H1 (cell line): ENCODE results near the gene TAF1B. TPM values are rescaled to one million over a fixed set of nuclear protein-coding genes. Genes with fewer than 3 reads are reported as not detected.

Experiments
- CTCF ChIA-PET: fragments of 300-600 bp; sonication (Branson Sonifier 250); formaldehyde crosslinking; loops from one replicate; lab custom pipeline; 2021; ENCODE audit not compliant: partially characterized antibody; lab: Charles Lee
- POLR2A ChIA-PET: fragments of 300-600 bp; sonication (Branson Sonifier 250); formaldehyde crosslinking; loops from one replicate; lab custom pipeline; 2021; ENCODE audit warnings: inconsistent platforms; ENCODE audit not compliant: partially characterized antibody; lab: Charles Lee
- DNase-seq, 2 experiments: peaks; one replicate each; pipeline versions ENCODE4 v3.0.0 to v3.0.0-alpha.2; 2010 to 2022; ENCODE audit warnings: low spot score in 2 of 2, low read depth in 1 of 2, mixed read lengths in 1 of 2
- FAIRE-seq: peaks from 2 replicates; lab custom pipeline; 2011; peaks lifted over from hg19 to GRCh38; lab: Jason Lieb, UNC
- H2AFZ ChIP-seq: 2 replicates; pipeline ENCODE4 v1.8.1; 2012; ENCODE audit warnings: low read length, inconsistent platforms
- H2AK5ac ChIP-seq: 2 replicates; pipeline ENCODE4 v1.6.1; 2013; ENCODE audit warnings: low read depth, low read length
- H2BK120ac ChIP-seq: replicated peaks from 2 replicates; pipeline ENCODE3; 2013; ENCODE audit warnings: low read depth, low read length, inconsistent platforms
- H2BK12ac ChIP-seq: 2 replicates; pipeline ENCODE4 v1.6.1; 2013; ENCODE audit warnings: low read depth, low read length
- H2BK15ac ChIP-seq: 2 replicates; pipeline ENCODE4 v1.6.1; 2013; ENCODE audit warnings: low read length
- H2BK20ac ChIP-seq: 2 replicates; pipeline ENCODE4 v1.6.1; 2013; ENCODE audit warnings: low read length
- H2BK5ac ChIP-seq: 2 replicates; pipeline ENCODE4 v1.6.1; 2013; ENCODE audit warnings: low read depth, low read length
- H3K14ac ChIP-seq: 2 replicates; pipeline ENCODE4 v1.6.1; 2013; ENCODE audit warnings: inconsistent platforms; ENCODE audit not compliant: insufficient read length
- H3K18ac ChIP-seq: 2 replicates; pipeline ENCODE4 v1.6.1; 2013; ENCODE audit warnings: low read length; ENCODE audit errors: extremely low read depth
- H3K23ac ChIP-seq: 2 replicates; pipeline ENCODE4 v1.6.1; 2013; ENCODE audit warnings: inconsistent platforms; ENCODE audit not compliant: insufficient read length
- H3K23me2 ChIP-seq: 2 replicates; pipeline ENCODE4 v1.6.1; 2013; ENCODE audit warnings: low read depth, low read length
- H3K27ac ChIP-seq: 2 replicates; pipeline ENCODE4 v1.6.1; 2011; ENCODE audit warnings: low read depth, low read length, inconsistent platforms
- H3K27me3 ChIP-seq, 4 experiments: replicated peaks in 1 of 4; 1 replicate in 1 of 4; 2 replicates in 3 of 4; pipeline versions ENCODE4 v1.6.1 to v1.8.1; 2011 to 2013; ENCODE audit warnings: low read length in 3 of 4, mild to moderate bottlenecking in 3 of 4, inconsistent platforms in 2 of 4, mixed read lengths in 2 of 4, moderate library complexity in 1 of 4; ENCODE audit not compliant: control insufficient read depth in 3 of 4, insufficient read depth in 3 of 4; ENCODE audit errors: extremely low read depth in 1 of 4
- H3K36me3 ChIP-seq, 4 experiments: 2 replicates each; pipeline versions ENCODE4 v1.6.1 to v1.8.1; 2011 to 2013; ENCODE audit warnings: mild to moderate bottlenecking in 4 of 4, low read length in 3 of 4, moderate library complexity in 2 of 4, control low read depth in 1 of 4, inconsistent platforms in 1 of 4; ENCODE audit not compliant: insufficient read depth in 4 of 4, control insufficient read depth in 2 of 4
- H3K4ac ChIP-seq: replicated peaks from 2 replicates; pipeline ENCODE3; 2013; ENCODE audit warnings: low read length, low read depth, mixed read lengths, inconsistent platforms; ENCODE audit not compliant: insufficient read length
- H3K4me1 ChIP-seq, 4 experiments: replicated peaks in 1 of 4; 1 replicate in 1 of 4; 2 replicates in 3 of 4; pipeline versions ENCODE4 v1.6.1 to v1.8.1; 2011 to 2013; ENCODE audit warnings: low read length in 3 of 4, inconsistent platforms in 2 of 4, mixed read lengths in 1 of 4; ENCODE audit not compliant: insufficient read depth in 4 of 4, control insufficient read depth in 3 of 4
- H3K4me2 ChIP-seq, 2 experiments: 2 replicates each; pipeline versions ENCODE4 v1.6.1 to v1.8.1; 2011 to 2013; ENCODE audit warnings: low read depth in 2 of 2, low read length in 2 of 2, control low read depth in 1 of 2, inconsistent platforms in 1 of 2, mild to moderate bottlenecking in 1 of 2; ENCODE audit not compliant: insufficient read depth in 1 of 2
- H3K4me3 ChIP-seq, 4 experiments: fragments of 200-600, 300-600 bp in 1 of 4; sonication (generic), shearing (Covaris generic), sonication (Bioruptor Twin) in 1 of 4; 2 replicates each; pipeline versions ENCODE4 v1.5.1 to v1.8.1; 2011 to 2016; ENCODE audit warnings: low read length in 4 of 4, low read depth in 3 of 4, control low read depth in 2 of 4, inconsistent platforms in 2 of 4, mild to moderate bottlenecking in 2 of 4, mixed read lengths in 1 of 4, moderate library complexity in 1 of 4; ENCODE audit not compliant: insufficient read depth in 2 of 4; ENCODE audit errors: extremely low read depth in 1 of 4
- H3K56ac ChIP-seq: replicated peaks from 2 replicates; pipeline ENCODE3; 2013; ENCODE audit warnings: low read depth, mild to moderate bottlenecking, mixed read lengths, low read length, inconsistent platforms; ENCODE audit not compliant: insufficient read length
- H3K79me1 ChIP-seq: 2 replicates; pipeline ENCODE4 v1.6.1; 2013; ENCODE audit warnings: low read depth, low read length, control low read depth
- H3K79me2 ChIP-seq, 2 experiments: 2 replicates each; pipeline versions ENCODE4 v1.6.1 to v1.8.1; 2012 to 2013; ENCODE audit warnings: low read length in 2 of 2, mild to moderate bottlenecking in 2 of 2, inconsistent platforms in 1 of 2; ENCODE audit not compliant: insufficient read depth in 2 of 2, control insufficient read depth in 1 of 2
- H3K9ac ChIP-seq, 4 experiments: replicated peaks in 1 of 4; 1 replicate in 1 of 4; 2 replicates in 3 of 4; pipeline versions ENCODE4 v1.6.1 to v1.8.1; 2011 to 2013; ENCODE audit warnings: low read depth in 3 of 4, low read length in 3 of 4, control low read depth in 2 of 4, mild to moderate bottlenecking in 2 of 4, moderate library complexity in 2 of 4, inconsistent platforms in 1 of 4; ENCODE audit errors: extremely low read depth in 1 of 4
- H3K9me3 ChIP-seq, 2 experiments: 2 replicates each; pipeline versions ENCODE4 v1.6.1 to v1.8.1; 2012 to 2013; ENCODE audit warnings: mild to moderate bottlenecking in 2 of 2, moderate library complexity in 2 of 2, control low read depth in 1 of 2, inconsistent platforms in 1 of 2, low read depth in 1 of 2, low read length in 1 of 2, mixed read lengths in 1 of 2; ENCODE audit not compliant: insufficient read depth in 2 of 2
- H4K20me1 ChIP-seq, 2 experiments: replicated peaks in 1 of 2; 2 replicates each; pipeline versions ENCODE3 to v1.8.1; 2011 to 2013; ENCODE audit warnings: inconsistent platforms in 2 of 2, low read length in 2 of 2, mild to moderate bottlenecking in 1 of 2; ENCODE audit not compliant: insufficient read depth in 2 of 2, control insufficient read depth in 1 of 2
- H4K5ac ChIP-seq: 2 replicates; pipeline ENCODE4 v1.6.1; 2013; ENCODE audit warnings: low read length, low read depth, mixed read lengths, inconsistent platforms; ENCODE audit not compliant: insufficient read length
- H4K8ac ChIP-seq: 2 replicates; pipeline ENCODE4 v1.8.0; 2013; ENCODE audit warnings: mild to moderate bottlenecking, moderate library complexity, low read length, inconsistent platforms; ENCODE audit not compliant: insufficient read depth; ENCODE audit errors: extremely low read depth
- H4K91ac ChIP-seq: replicated peaks from 2 replicates; pipeline ENCODE3; 2013; ENCODE audit warnings: low read length, mixed read lengths, inconsistent platforms; ENCODE audit not compliant: insufficient read length
- CBX5 ChIP-seq: fragments of 300-800, 300-1000 bp; sonication (generic); IDR thresholded peaks from 2 replicates; pipeline ENCODE4 v1.7.1; 2016; ENCODE audit warnings: antibody characterized with exemption, low read length, low read depth
- HDAC6 ChIP-seq: IDR thresholded peaks from one replicate; pipeline ENCODE4 v1.7.1; 2012; ENCODE audit warnings: low read depth, mild to moderate bottlenecking, inconsistent platforms, low read length, moderate library complexity
- SIRT6 ChIP-seq: IDR thresholded peaks from one replicate; pipeline ENCODE4 v1.7.1; 2012; ENCODE audit warnings: low read length, inconsistent platforms
- SUZ12 ChIP-seq: fragments of 200-600 bp; sonication (generic); IDR thresholded peaks from 2 replicates; pipeline ENCODE4 v1.6.1; 2012; ENCODE audit warnings: mild to moderate bottlenecking, inconsistent platforms, low read length, moderate library complexity, mixed read lengths
- TEAD4 ChIP-seq: IDR thresholded peaks from 2 replicates; pipeline ENCODE4 v1.6.1; 2012; ENCODE audit warnings: low read depth, low read length, inconsistent platforms, mixed read lengths
- YY1 ChIP-seq: IDR thresholded peaks from 2 replicates; pipeline ENCODE4 v1.6.1; 2011; ENCODE audit warnings: low read depth, mild to moderate bottlenecking, low read length
- ZNF274 ChIP-seq: IDR thresholded peaks from 2 replicates; pipeline ENCODE4 v1.7.0; 2012; ENCODE audit warnings: low read length, borderline replicate concordance; ENCODE audit errors: extremely low read depth
- WGBS, 2 experiments: shearing (Covaris generic) in 1 of 2; methylation state at CpG; one replicate each; pipeline versions ENCODE4 v1.1.6 to v1.1.7; 2013 to 2015; ENCODE audit warnings: low lambda C conversion rate in 2 of 2, mixed read lengths in 2 of 2, inconsistent platforms in 1 of 2, low coverage in 1 of 2, missing lambda C conversion rate in 1 of 2; ENCODE audit not compliant: insufficient replicate concordance in 2 of 2, insufficient coverage in 1 of 2, insufficient read length in 1 of 2; ENCODE audit errors: extremely low coverage in 1 of 2, missing lambda C conversion rate in 1 of 2; 5-methylcytosine and 5-hydroxymethylcytosine counted together
- polyA plus RNA-seq, 7 experiments: library from polyadenylated mRNA; depleted of rRNA in 3 of 7; stranded (reverse) in 5 of 7; unstranded in 2 of 7; fragments of >200 nt in 5 of 7; fragments of 200-250 nt in 2 of 7; gene quantifications; 1 replicate in 5 of 7; 2 replicates in 1 of 7; 4 replicates in 1 of 7; pipeline versions ENCODE4 v1.2.1 to v1.2.3, GENCODE V29; 2011 to 2013; ENCODE audit warnings: missing spikeins in 2 of 7, mixed read lengths in 2 of 7
- total RNA-seq: library from RNA; stranded (reverse); fragmentation: NEBNext Ultra II Directional; extraction: Animal tissue kit (Norgen Biotek cat#: 25700); gene quantifications from 2 replicates; pipeline ENCODE4 v1.2.1, GENCODE V29; 2021

TAF1B gene
- total and polyA plus RNA-seq, 2 of the 8 experiments (the other 6 are each of a cell fraction or from before 2014, with no cell fraction given): 6.6 to 25.2 TPM

- H3K36me3 ChIP-seq: peaks cover 3 to 71% (median 39%) of the 10 kb centered on the region in 4 experiments
- no peak overlapping the region for H3K9ac ChIP-seq
- FAIRE-seq: no peak
- H3K4ac ChIP-seq: no peak overlapping the region
- H3K23me2 ChIP-seq: no peaks in the 10 kb centered on the region
- TF ChIP-seq CBX5: no peak
- TF ChIP-seq YY1: no peak
- TF ChIP-seq SUZ12: no peak
- TF ChIP-seq ZNF274: no peak
- TF ChIP-seq SIRT6: no peak
- no peak for TF ChIP-seq TEAD4
- no peak for TF ChIP-seq HDAC6
- TF ChIP-seq, all 59 proteins: peak for 0
- Histone ChIP-seq H3K14ac (no peak overlapping the region), H2BK120ac (no peak overlapping the region), H3K79me2 (no peaks in the 10 kb centered on the region), H3K27ac (no peak overlapping the region), H3K4me2 (no peak overlapping the region), H2BK12ac (no peak overlapping the region), H2BK15ac (no peak overlapping the region), H4K5ac (no peak overlapping the region), H2BK20ac (no peak overlapping the region), H4K20me1 (no peaks in the 10 kb centered on the region), H3K56ac (no peak overlapping the region), H3K27me3 (no peaks in the 10 kb centered on the region), H3K9me3 (peaks cover 38 to 47% of the 10 kb centered on the region in 2 experiments), H3K4me1 (no peaks in the 10 kb centered on the region), H3K18ac (no peak overlapping the region), H2BK5ac (no peak overlapping the region), H3K79me1 (no peaks in the 10 kb centered on the region), H2AFZ (no peak overlapping the region), H2AK5ac (no peak overlapping the region), H4K91ac (no peak overlapping the region), H4K8ac (no peak overlapping the region), H3K4me3 (no peak overlapping the region), H3K23ac (no peak overlapping the region)
- DNase-seq: no peak
- ChIA-PET CTCF (no interaction called here), POLR2A (no interaction called here)
- 91% methylated on average over 7 of the region's 7 CpGs; no CpG with 5 or more reads in 1 of the 2 experiments for WGBS, 2 experiments
These were observed 14.8 kb downstream of the TAF1B start for GRCh38 chr2:9857814-9858729.
